Astrocyte (in vitro differentiated cells and primary cell): ENCODE results near the gene TENM3. TPM values are rescaled to one million over a fixed set of nuclear protein-coding genes. Genes with fewer than 3 reads are reported as not detected.

Source experiments
- DNase-seq: peaks from one replicate; pipeline ENCODE4 v3.0.0-alpha.2; 2010; ENCODE audit warnings: low read depth
- FAIRE-seq: peaks from 2 replicates; lab custom pipeline; 2011; peaks lifted over from hg19 to GRCh38; lab: Jason Lieb, UNC
- H2AFZ ChIP-seq: 2 replicates; pipeline ENCODE4 v1.6.0; 2012; ENCODE audit warnings: low read depth, low read length, inconsistent platforms
- H3K27ac ChIP-seq: 2 replicates; pipeline ENCODE4 v1.5.1; 2011; ENCODE audit warnings: low read depth, low read length, inconsistent platforms
- H3K27me3 ChIP-seq: 2 replicates; pipeline ENCODE4 v1.6.0; 2011; ENCODE audit warnings: low read length, inconsistent platforms; ENCODE audit not compliant: insufficient read depth
- H3K36me3 ChIP-seq: 2 replicates; pipeline ENCODE4 v1.5.1; 2011; ENCODE audit warnings: low read length, inconsistent platforms; ENCODE audit not compliant: insufficient read depth
- H3K4me1 ChIP-seq: 2 replicates; pipeline ENCODE4 v1.5.1; 2011; ENCODE audit warnings: low read length, inconsistent platforms; ENCODE audit not compliant: insufficient read depth
- H3K4me2 ChIP-seq: 2 replicates; pipeline ENCODE4 v1.6.0; 2012; ENCODE audit warnings: low read length, inconsistent platforms
- H3K4me3 ChIP-seq: 2 replicates; pipeline ENCODE4 v1.5.1; 2011; ENCODE audit warnings: low read depth, mild to moderate bottlenecking, low read length, inconsistent platforms; ENCODE audit not compliant: insufficient read depth
- H3K79me2 ChIP-seq: 2 replicates; pipeline ENCODE4 v1.6.0; 2012; ENCODE audit warnings: mild to moderate bottlenecking, low read length, inconsistent platforms; ENCODE audit not compliant: insufficient read depth
- H3K9ac ChIP-seq: 2 replicates; pipeline ENCODE4 v1.6.0; 2012; ENCODE audit warnings: mild to moderate bottlenecking, low read length, inconsistent platforms
- H3K9me3 ChIP-seq: 2 replicates; pipeline ENCODE4 v1.5.1; 2012; ENCODE audit warnings: low read depth, mild to moderate bottlenecking, low read length, inconsistent platforms; ENCODE audit not compliant: insufficient read depth
- H4K20me1 ChIP-seq: 2 replicates; pipeline ENCODE4 v1.6.0; 2012; ENCODE audit warnings: low read length, inconsistent platforms; ENCODE audit not compliant: insufficient read depth
- H3K27ac Mint-ChIP-seq: one replicate; pipeline ENCODE4 v1.8.0; 2021; ENCODE audit warnings: mild to moderate bottlenecking, mixed read lengths; ENCODE audit not compliant: unreplicated experiment
- H3K27me3 Mint-ChIP-seq: one replicate; pipeline ENCODE4 v1.8.0; 2021; ENCODE audit warnings: low read depth, mixed read lengths; ENCODE audit not compliant: unreplicated experiment
- H3K36me3 Mint-ChIP-seq: one replicate; pipeline ENCODE4 v1.8.0; 2021; ENCODE audit warnings: low read depth, mixed read lengths; ENCODE audit not compliant: unreplicated experiment
- H3K4me1 Mint-ChIP-seq: one replicate; pipeline ENCODE4 v1.8.0; 2021; ENCODE audit warnings: low read depth, mixed read lengths; ENCODE audit not compliant: unreplicated experiment
- H3K4me3 Mint-ChIP-seq: one replicate; pipeline ENCODE4 v1.8.0; 2021; ENCODE audit warnings: mild to moderate bottlenecking, moderate library complexity, mixed read lengths; ENCODE audit not compliant: unreplicated experiment
- H3K9me3 Mint-ChIP-seq: one replicate; pipeline ENCODE4 v1.8.0; 2021; ENCODE audit warnings: mild to moderate bottlenecking, mixed read lengths; ENCODE audit not compliant: unreplicated experiment
- CTCF ChIP-seq: IDR thresholded peaks from 2 replicates; pipeline ENCODE4 v1.5.1; 2011; ENCODE audit warnings: low read depth, mild to moderate bottlenecking, inconsistent platforms, low read length, moderate library complexity; ENCODE audit not compliant: insufficient read depth
- EZH2 ChIP-seq: IDR thresholded peaks from 2 replicates; pipeline ENCODE4 v1.6.1; 2012; ENCODE audit warnings: mild to moderate bottlenecking, low read length, inconsistent platforms; ENCODE audit not compliant: insufficient read depth
- total RNA-seq: library from RNA; stranded (reverse); gene quantifications from 2 replicates; pipeline ENCODE4 v1.2.1, GENCODE V29; 2021

The TENM3 gene
- total RNA-seq, 1 donor from 2014 or later: 127 TPM

GRCh38 chr4:182537031-182537795, 294.0 kb downstream of the TENM3 start:
- no peak overlapping the region for H3K27ac ChIP-seq
- H3K9me3 ChIP-seq: no peaks in the 10 kb centered on the region
- H2AFZ ChIP-seq: no peak overlapping the region
- no peak overlapping the region for H3K27ac Mint-ChIP-seq
- no peaks in the 10 kb centered on the region for H3K27me3 ChIP-seq
- peaks cover 46% of the 10 kb centered on the region for H3K79me2 ChIP-seq
- H3K4me1 Mint-ChIP-seq: peaks cover 15% of the 10 kb centered on the region
- peaks cover 38% of the 10 kb centered on the region for H4K20me1 ChIP-seq
- no peaks in the 10 kb centered on the region for H3K36me3 Mint-ChIP-seq
- no peak overlapping the region for H3K4me3 ChIP-seq
- H3K4me2 ChIP-seq: peak overlapping the region; percentile 31
- TF ChIP-seq EZH2: no peak
- no peak for TF ChIP-seq CTCF
- FAIRE-seq (no peak), DNase-seq (peak; percentile 61)
- H3K4me3 Mint-ChIP-seq: no peak overlapping the region
- peaks cover 9% of the 10 kb centered on the region for H3K4me1 ChIP-seq
- no peaks in the 10 kb centered on the region for H3K27me3 Mint-ChIP-seq
- no peaks in the 10 kb centered on the region for H3K9me3 Mint-ChIP-seq
- no peaks in the 10 kb centered on the region for H3K36me3 ChIP-seq
- H3K9ac ChIP-seq: no peak overlapping the region

GRCh38 chr4:182538031-182538430, 294.8 kb downstream of the TENM3 start:
- Mint-ChIP-seq H3K4me1 (peaks cover 15% of the 10 kb centered on the region), H3K36me3 (no peaks in the 10 kb centered on the region), H3K4me3 (no peak overlapping the region), H3K27ac (no peak overlapping the region), H3K27me3 (no peaks in the 10 kb centered on the region), H3K9me3 (no peaks in the 10 kb centered on the region)
- H3K4me2 ChIP-seq: no peak overlapping the region
- peaks cover 42% of the 10 kb centered on the region for H4K20me1 ChIP-seq
- no peak overlapping the region for H3K4me3 ChIP-seq
- no peak overlapping the region for H3K27ac ChIP-seq
- peaks cover 50% of the 10 kb centered on the region for H3K79me2 ChIP-seq
- no peak for TF ChIP-seq EZH2
- no peak for TF ChIP-seq CTCF
- H3K36me3 ChIP-seq: no peaks in the 10 kb centered on the region
- H3K9me3 ChIP-seq: no peaks in the 10 kb centered on the region
- H3K4me1 ChIP-seq: peaks cover 9% of the 10 kb centered on the region
- no peak overlapping the region for H2AFZ ChIP-seq
- no peak for DNase-seq
- H3K27me3 ChIP-seq: no peaks in the 10 kb centered on the region
- H3K9ac ChIP-seq: no peak overlapping the region
- FAIRE-seq: no peak

GRCh38 chr4:182540496-182540895, 297.3 kb downstream of the TENM3 start:
- DNase-seq (no peak), FAIRE-seq (no peak)
- H3K36me3 ChIP-seq: no peaks in the 10 kb centered on the region
- no peaks in the 10 kb centered on the region for H3K27me3 ChIP-seq
- H3K4me2 ChIP-seq: no peak overlapping the region
- Mint-ChIP-seq H3K27ac (no peak overlapping the region), H3K27me3 (no peaks in the 10 kb centered on the region), H3K4me1 (peaks cover 3% of the 10 kb centered on the region), H3K4me3 (no peak overlapping the region), H3K9me3 (no peaks in the 10 kb centered on the region), H3K36me3 (no peaks in the 10 kb centered on the region)
- H3K9ac ChIP-seq: no peak overlapping the region
- no peaks in the 10 kb centered on the region for H3K4me1 ChIP-seq
- peaks cover 44% of the 10 kb centered on the region for H3K79me2 ChIP-seq
- H3K4me3 ChIP-seq: no peak overlapping the region
- no peak overlapping the region for H3K27ac ChIP-seq
- H2AFZ ChIP-seq: no peak overlapping the region
- H3K9me3 ChIP-seq: no peaks in the 10 kb centered on the region
- H4K20me1 ChIP-seq: peaks cover 31% of the 10 kb centered on the region
- TF ChIP-seq CTCF (no peak), EZH2 (no peak)
